Cardiac muscle cell (in vitro differentiated cells and primary cell): ENCODE measurements around the gene FAM234A. TPM values are rescaled to one million over a fixed set of nuclear protein-coding genes. Genes with fewer than 3 reads are reported as not detected.
A peak's percentile ranks its signal among the peaks of the same experiment; 100 is the strongest.

Experiments
- DNase-seq, 2 donors: peaks; one replicate each; pipeline versions ENCODE4 v3.0.0 to v3.0.0-alpha.2; 2010 to 2017; ENCODE audit warnings: low read depth in 1 of 2, low spot score in 1 of 2
- H3K27ac ChIP-seq: fragments of 200-600 bp; sonication (generic); 2 replicates; pipeline ENCODE4 v1.5.1; 2016
- H3K27me3 ChIP-seq: fragments of 200-600 bp; sonication (generic); 2 replicates; pipeline ENCODE4 v1.6.0; 2016; ENCODE audit warnings: control low read depth
- H3K36me3 ChIP-seq: fragments of 200-600 bp; sonication (generic); 2 replicates; pipeline ENCODE4 v1.5.1; 2016; ENCODE audit warnings: control low read depth
- H3K4me1 ChIP-seq: fragments of 200-600 bp; sonication (generic); 2 replicates; pipeline ENCODE4 v1.8.1; 2017; ENCODE audit warnings: low read depth, mild to moderate bottlenecking, mixed run types
- H3K4me3 ChIP-seq: fragments of 200-600 bp; sonication (generic); 2 replicates; pipeline ENCODE4 v1.5.1; 2016; ENCODE audit warnings: mild to moderate bottlenecking
- H3K9me3 ChIP-seq: fragments of 200-600 bp; sonication (generic); 2 replicates; pipeline ENCODE4 v1.5.1; 2017; ENCODE audit warnings: low read depth, mild to moderate bottlenecking, control low read depth
- CTCF ChIP-seq: IDR thresholded peaks from 2 replicates; pipeline ENCODE4 v1.5.1; 2012; ENCODE audit warnings: low read depth, mild to moderate bottlenecking, low read length
- polyA plus RNA-seq: library from polyadenylated mRNA; unstranded; fragments of >200 nt; fragmentation: Nextera tagmentation; extraction: Ambion mirVana; gene quantifications from 2 replicates; pipeline ENCODE4 v1.2.1, GENCODE V29; 2016
- total RNA-seq: library from RNA; depleted of rRNA; stranded (reverse); fragments of >200 nt; gene quantifications from 2 replicates; pipeline ENCODE4 v1.2.3, GENCODE V29; 2016

The FAM234A gene
- total and polyA plus RNA-seq, 2 experiments from 2014 or later = 136 to 160 TPM

- no peaks in the 10 kb centered on the region for H3K4me1 ChIP-seq
- peaks cover 37% of the 10 kb centered on the region for H3K27me3 ChIP-seq
- no peaks in the 10 kb centered on the region for H3K9me3 ChIP-seq
- no peaks in the 10 kb centered on the region for H3K36me3 ChIP-seq
- no peak overlapping the region for H3K4me3 ChIP-seq
- TF ChIP-seq CTCF = no peak
- no peak overlapping the region for H3K27ac ChIP-seq
- no peak for DNase-seq
Measured at GRCh38 chr16:272633-273546, 38.3 kb downstream of the FAM234A start.

- H3K9me3 ChIP-seq = no peaks in the 10 kb centered on the region
- no peak for DNase-seq
- peaks cover 43% of the 10 kb centered on the region for H3K27me3 ChIP-seq
- no peak for TF ChIP-seq CTCF
- H3K27ac ChIP-seq = no peak overlapping the region
- H3K4me3 ChIP-seq = no peak overlapping the region
- H3K36me3 ChIP-seq = no peaks in the 10 kb centered on the region
- H3K4me1 ChIP-seq = no peaks in the 10 kb centered on the region
Measured at GRCh38 chr16:273547-274421, 39.2 kb downstream of the FAM234A start.

- H3K9me3 ChIP-seq = no peaks in the 10 kb centered on the region
- H3K27me3 ChIP-seq = peaks cover 54% of the 10 kb centered on the region
- no peak overlapping the region for H3K27ac ChIP-seq
- no peaks in the 10 kb centered on the region for H3K36me3 ChIP-seq
- DNase-seq = peak in 1 of 2 donors; percentile 33
- H3K4me1 ChIP-seq = no peaks in the 10 kb centered on the region
- no peak for TF ChIP-seq CTCF
- peak overlapping the region; percentile 33 for H3K4me3 ChIP-seq
Measured at GRCh38 chr16:275041-275641, 40.5 kb downstream of the FAM234A start.

GRCh38 chr16:275786-276232 lies 41.2 kb downstream of the FAM234A start, which contains the start of gene RGS11:
RGS11 (minus strand) TSS chr16:275944; CDS start chr16:275911, 33 bp downstream.
- no peak within 1 kb of the TSS for H3K27ac ChIP-seq
- no peaks in the 10 kb centered on the region for H3K36me3 ChIP-seq
- no peaks in the 10 kb centered on the region for H3K4me1 ChIP-seq
- H3K4me3 ChIP-seq = peak within 1 kb of the TSS; percentile 33
- TF ChIP-seq CTCF = no peak
- H3K27me3 ChIP-seq = peaks cover 58% of the 10 kb centered on the region
- peak in 1 of 2 donors; percentile 32 for DNase-seq
- H3K9me3 ChIP-seq = no peaks in the 10 kb centered on the region

- Histone ChIP-seq H3K27me3 (peaks cover 65% of the 10 kb centered on the region), H3K9me3 (no peaks in the 10 kb centered on the region), H3K4me3 (no peak overlapping the region), H3K36me3 (no peaks in the 10 kb centered on the region), H3K27ac (no peak overlapping the region), H3K4me1 (no peaks in the 10 kb centered on the region)
- no peak for TF ChIP-seq CTCF
- no peak for DNase-seq
Measured at GRCh38 chr16:276426-277077, 41.9 kb downstream of the FAM234A start.
